ENCODE data around the gene ASCC2. TPM values are rescaled to one million over a fixed set of nuclear protein-coding genes. Genes with fewer than 3 reads are reported as not detected.
"Not testable (repeated sequence)": the region's sequence is repeated elsewhere in the genome, so short reads cannot be mapped to it uniquely, and the experiment has no call there.

Gene ASCC2
- total and polyA plus RNA-seq, 4 donors = 34.6 to 43.7 (median 38.7) TPM

DNA sequence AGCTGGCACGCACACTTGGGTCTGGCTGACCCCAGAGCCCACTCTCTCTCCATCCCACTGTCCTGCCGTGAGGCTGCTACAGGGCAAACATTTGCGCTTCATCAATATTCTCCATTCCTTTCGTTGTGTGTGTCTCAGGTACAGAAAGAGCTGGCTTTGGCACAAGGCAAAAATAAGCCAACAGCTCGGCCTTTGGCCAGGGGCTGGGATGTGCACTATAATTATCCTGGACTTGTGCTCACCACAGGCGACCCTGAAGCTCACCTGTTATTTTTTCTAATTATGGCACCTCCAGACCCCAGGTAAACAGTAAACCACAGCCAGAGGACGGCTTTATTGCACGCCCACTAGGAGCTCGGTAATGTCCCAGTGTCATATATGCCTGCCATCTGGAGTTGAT is 82.2 kb downstream of the ASCC2 start:
- Histone ChIP-seq H3K9ac (ENCODE audit: low read depth in 1 of 2, low read length in 2 of 2) (no peak overlapping the region), H3K27ac (ENCODE audit: low read depth in 1 of 2, low read length in 2 of 2) (no peak overlapping the region), H3K9me3 (ENCODE audit: control insufficient read depth in 4 of 4, low read length in 3 of 4) (no peaks in the 10 kb centered on the region), H3K27me3 (ENCODE audit: control insufficient read depth in 4 of 4, insufficient read depth in 4 of 4, low read length in 3 of 4) (no peaks in the 10 kb centered on the region), H3K36me3 (ENCODE audit: control insufficient read depth in 4 of 4, insufficient read depth in 3 of 4, low read depth in 1 of 4, low read length in 3 of 4) (no peaks in the 10 kb centered on the region), H3K4me3 (ENCODE audit: low read depth in 1 of 3, low read length in 3 of 3) (no peak overlapping the region), H3K4me1 (ENCODE audit: control insufficient read depth in 4 of 4, insufficient read depth in 4 of 4, low read length in 3 of 4) (peaks cover 0 to 3% (median 2%) of the 10 kb centered on the region in 4 donors)
- 78% methylated on average over 9 of the region's 9 CpGs for WGBS
- TF ChIP-seq RAD21 (IDR thresholded peaks at IDR 0.05) (no peak), FOXA1 (IDR thresholded peaks at IDR 0.05) (no peak)
- no peak for DNase-seq (ENCODE audit: low spot score)

GRCh38 chr22:29754658-29755395 is 83.2 kb downstream of the ASCC2 start:
- not testable (repeated sequence) for H3K27ac ChIP-seq (ENCODE audit: low read depth in 1 of 2, low read length in 2 of 2); H3K4me3 ChIP-seq (ENCODE audit: low read depth in 1 of 3, low read length in 3 of 3); H3K9ac ChIP-seq (ENCODE audit: low read depth in 1 of 2, low read length in 2 of 2); H3K36me3 ChIP-seq (ENCODE audit: control insufficient read depth in 4 of 4, insufficient read depth in 3 of 4, low read depth in 1 of 4, low read length in 3 of 4); H3K27me3 ChIP-seq (ENCODE audit: control insufficient read depth in 4 of 4, insufficient read depth in 4 of 4, low read length in 3 of 4); H3K9me3 ChIP-seq (ENCODE audit: control insufficient read depth in 4 of 4, low read length in 3 of 4); DNase-seq (ENCODE audit: low spot score); H3K4me1 ChIP-seq (ENCODE audit: control insufficient read depth in 4 of 4, insufficient read depth in 4 of 4, low read length in 3 of 4)
- 97% methylated on average over 11 of the region's 11 CpGs for WGBS

DNA sequence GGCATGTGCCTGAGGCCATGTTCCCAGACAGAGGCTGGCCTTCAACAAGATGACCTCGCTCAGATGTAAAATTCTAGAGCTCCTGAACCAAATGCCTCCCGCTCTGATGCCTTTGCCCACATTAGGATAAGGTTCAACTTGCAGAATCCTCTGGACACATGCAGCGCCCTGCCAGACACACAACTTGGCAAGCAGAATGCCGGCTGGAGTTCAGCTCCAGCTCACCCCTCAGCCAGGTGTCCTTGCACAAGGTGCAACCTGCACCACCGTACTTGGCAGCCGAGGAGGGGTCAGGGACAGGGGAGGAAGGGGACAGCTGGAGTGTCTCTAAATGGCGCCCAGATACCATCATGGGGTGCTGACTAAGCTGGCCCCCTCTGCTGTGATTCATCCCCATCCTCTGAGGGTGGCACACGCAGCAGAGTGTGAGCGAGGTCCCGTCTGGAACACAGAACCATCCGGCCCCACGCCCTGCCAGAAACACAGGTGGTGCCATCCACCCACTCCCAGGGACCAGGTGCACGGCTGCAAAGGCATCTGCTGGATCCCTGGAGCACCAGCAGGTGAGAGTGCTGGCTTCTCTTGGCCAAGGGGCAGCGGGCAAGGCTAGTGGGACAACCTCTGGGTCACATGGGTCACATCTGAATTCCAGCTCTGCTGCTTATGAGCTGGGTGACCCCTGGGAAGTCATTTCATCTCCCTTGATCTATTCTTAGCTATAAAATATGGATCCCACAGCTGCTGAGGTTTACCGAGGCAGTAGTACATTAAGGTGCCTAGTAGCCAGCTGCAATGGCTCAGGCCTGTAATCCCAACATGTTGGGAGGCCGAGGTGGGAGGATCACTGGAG is 84.0 kb downstream of the ASCC2 start:
- Histone ChIP-seq H3K36me3 (ENCODE audit: control insufficient read depth in 4 of 4, insufficient read depth in 3 of 4, low read depth in 1 of 4, low read length in 3 of 4) (peaks cover 0 to 2% (median 0%) of the 10 kb centered on the region in 4 donors), H3K27ac (ENCODE audit: low read depth in 1 of 2, low read length in 2 of 2) (no peak overlapping the region), H3K9ac (ENCODE audit: low read depth in 1 of 2, low read length in 2 of 2) (no peak overlapping the region), H3K4me3 (ENCODE audit: low read depth in 1 of 3, low read length in 3 of 3) (no peak overlapping the region), H3K4me1 (ENCODE audit: control insufficient read depth in 4 of 4, insufficient read depth in 4 of 4, low read length in 3 of 4) (peaks cover 0 to 8% (median 2%) of the 10 kb centered on the region in 4 donors), H3K27me3 (ENCODE audit: control insufficient read depth in 4 of 4, insufficient read depth in 4 of 4, low read length in 3 of 4) (no peaks in the 10 kb centered on the region), H3K9me3 (ENCODE audit: control insufficient read depth in 4 of 4, low read length in 3 of 4) (no peaks in the 10 kb centered on the region)
- TF ChIP-seq JUND (IDR thresholded peaks at IDR 0.05) (no peak), HNF4A (conservative IDR thresholded peaks at IDR 0.05) (peak in 1 of 2 donors; percentile 6)
- DNase-seq (ENCODE audit: low spot score) = no peak
- WGBS = 68% methylated on average over 16 of the region's 16 CpGs

DNA sequence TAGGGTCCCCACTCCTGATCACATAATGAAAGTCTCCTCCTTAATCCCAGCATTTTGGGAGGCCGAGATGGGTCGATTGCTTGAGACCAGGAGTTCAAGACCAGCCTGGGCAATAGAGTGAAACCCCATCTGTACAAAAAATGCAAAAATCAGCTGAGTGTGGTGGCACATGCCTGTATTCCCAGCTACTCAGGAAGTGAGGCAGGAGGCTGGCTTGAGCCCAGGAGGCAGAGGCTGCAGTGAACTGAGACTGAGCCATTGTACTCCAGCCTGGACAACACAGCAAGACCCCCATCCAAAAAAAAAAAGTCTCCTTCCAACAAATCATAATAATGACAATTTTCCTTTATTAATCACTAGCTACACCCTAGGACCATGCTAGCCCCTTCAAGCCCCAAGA is 86.4 kb downstream of the ASCC2 start:
- H3K27ac ChIP-seq (ENCODE audit: low read depth in 1 of 2, low read length in 2 of 2) = no peak overlapping the region
- no peak overlapping the region for H3K9ac ChIP-seq (ENCODE audit: low read depth in 1 of 2, low read length in 2 of 2)
- no peak for DNase-seq (ENCODE audit: low spot score)
- peaks cover 3 to 19% (median 8%) of the 10 kb centered on the region in 4 donors for H3K36me3 ChIP-seq (ENCODE audit: control insufficient read depth in 4 of 4, insufficient read depth in 3 of 4, low read depth in 1 of 4, low read length in 3 of 4)
- TF ChIP-seq YY1 (IDR thresholded peaks at IDR 0.05) (no peak), ATF3 (IDR thresholded peaks at IDR 0.05) (no peak), SP1 (IDR thresholded peaks at IDR 0.05) (no peak), RXRA (IDR thresholded peaks at IDR 0.05) (no peak)
- TF ChIP-seq, protein P1, sequence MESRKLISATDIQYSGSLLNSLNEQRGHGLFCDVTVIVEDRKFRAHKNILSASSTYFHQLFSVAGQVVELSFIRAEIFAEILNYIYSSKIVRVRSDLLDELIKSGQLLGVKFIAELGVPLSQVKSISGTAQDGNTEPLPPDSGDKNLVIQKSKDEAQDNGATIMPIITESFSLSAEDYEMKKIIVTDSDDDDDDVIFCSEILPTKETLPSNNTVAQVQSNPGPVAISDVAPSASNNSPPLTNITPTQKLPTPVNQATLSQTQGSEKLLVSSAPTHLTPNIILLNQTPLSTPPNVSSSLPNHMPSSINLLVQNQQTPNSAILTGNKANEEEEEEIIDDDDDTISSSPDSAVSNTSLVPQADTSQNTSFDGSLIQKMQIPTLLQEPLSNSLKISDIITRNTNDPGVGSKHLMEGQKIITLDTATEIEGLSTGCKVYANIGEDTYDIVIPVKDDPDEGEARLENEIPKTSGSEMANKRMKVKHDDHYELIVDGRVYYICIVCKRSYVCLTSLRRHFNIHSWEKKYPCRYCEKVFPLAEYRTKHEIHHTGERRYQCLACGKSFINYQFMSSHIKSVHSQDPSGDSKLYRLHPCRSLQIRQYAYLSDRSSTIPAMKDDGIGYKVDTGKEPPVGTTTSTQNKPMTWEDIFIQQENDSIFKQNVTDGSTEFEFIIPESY (IDR thresholded peaks at IDR 0.05) = no peak
- peaks cover 0 to 8% (median 2%) of the 10 kb centered on the region in 4 donors for H3K4me1 ChIP-seq (ENCODE audit: control insufficient read depth in 4 of 4, insufficient read depth in 4 of 4, low read length in 3 of 4)
- H3K27me3 ChIP-seq (ENCODE audit: control insufficient read depth in 4 of 4, insufficient read depth in 4 of 4, low read length in 3 of 4) = no peaks in the 10 kb centered on the region
- no peak overlapping the region for H3K4me3 ChIP-seq (ENCODE audit: low read depth in 1 of 3, low read length in 3 of 3)
- WGBS = 98% methylated on average over 2 of the region's 2 CpGs
- H3K9me3 ChIP-seq (ENCODE audit: control insufficient read depth in 4 of 4, low read length in 3 of 4) = no peaks in the 10 kb centered on the region
